Forelimb muscle (tissue), 1 donor: ENCODE measurements around the gene RICTOR. TPM values are rescaled to one million over a fixed set of nuclear protein-coding genes. Genes with fewer than 3 reads are reported as not detected.
A peak's percentile ranks its signal among the peaks of the same experiment; 100 is the strongest.

Experiments
- DNase-seq: peaks from one replicate; pipeline ENCODE4 v3.0.0-alpha.2; 2013; ENCODE audit warnings: low read depth
- polyA plus RNA-seq: library from polyadenylated mRNA; unstranded; fragments of 120-200 nt; gene quantifications from one replicate; pipeline ENCODE4 v1.2.1, GENCODE V29; 2013; ENCODE audit not compliant: insufficient read length

Gene RICTOR, protein sequence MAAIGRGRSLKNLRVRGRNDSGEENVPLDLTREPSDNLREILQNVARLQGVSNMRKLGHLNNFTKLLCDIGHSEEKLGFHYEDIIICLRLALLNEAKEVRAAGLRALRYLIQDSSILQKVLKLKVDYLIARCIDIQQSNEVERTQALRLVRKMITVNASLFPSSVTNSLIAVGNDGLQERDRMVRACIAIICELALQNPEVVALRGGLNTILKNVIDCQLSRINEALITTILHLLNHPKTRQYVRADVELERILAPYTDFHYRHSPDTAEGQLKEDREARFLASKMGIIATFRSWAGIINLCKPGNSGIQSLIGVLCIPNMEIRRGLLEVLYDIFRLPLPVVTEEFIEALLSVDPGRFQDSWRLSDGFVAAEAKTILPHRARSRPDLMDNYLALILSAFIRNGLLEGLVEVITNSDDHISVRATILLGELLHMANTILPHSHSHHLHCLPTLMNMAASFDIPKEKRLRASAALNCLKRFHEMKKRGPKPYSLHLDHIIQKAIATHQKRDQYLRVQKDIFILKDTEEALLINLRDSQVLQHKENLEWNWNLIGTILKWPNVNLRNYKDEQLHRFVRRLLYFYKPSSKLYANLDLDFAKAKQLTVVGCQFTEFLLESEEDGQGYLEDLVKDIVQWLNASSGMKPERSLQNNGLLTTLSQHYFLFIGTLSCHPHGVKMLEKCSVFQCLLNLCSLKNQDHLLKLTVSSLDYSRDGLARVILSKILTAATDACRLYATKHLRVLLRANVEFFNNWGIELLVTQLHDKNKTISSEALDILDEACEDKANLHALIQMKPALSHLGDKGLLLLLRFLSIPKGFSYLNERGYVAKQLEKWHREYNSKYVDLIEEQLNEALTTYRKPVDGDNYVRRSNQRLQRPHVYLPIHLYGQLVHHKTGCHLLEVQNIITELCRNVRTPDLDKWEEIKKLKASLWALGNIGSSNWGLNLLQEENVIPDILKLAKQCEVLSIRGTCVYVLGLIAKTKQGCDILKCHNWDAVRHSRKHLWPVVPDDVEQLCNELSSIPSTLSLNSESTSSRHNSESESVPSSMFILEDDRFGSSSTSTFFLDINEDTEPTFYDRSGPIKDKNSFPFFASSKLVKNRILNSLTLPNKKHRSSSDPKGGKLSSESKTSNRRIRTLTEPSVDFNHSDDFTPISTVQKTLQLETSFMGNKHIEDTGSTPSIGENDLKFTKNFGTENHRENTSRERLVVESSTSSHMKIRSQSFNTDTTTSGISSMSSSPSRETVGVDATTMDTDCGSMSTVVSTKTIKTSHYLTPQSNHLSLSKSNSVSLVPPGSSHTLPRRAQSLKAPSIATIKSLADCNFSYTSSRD (N-terminal part only)
- 17.1 TPM for polyA plus RNA-seq

DNA sequence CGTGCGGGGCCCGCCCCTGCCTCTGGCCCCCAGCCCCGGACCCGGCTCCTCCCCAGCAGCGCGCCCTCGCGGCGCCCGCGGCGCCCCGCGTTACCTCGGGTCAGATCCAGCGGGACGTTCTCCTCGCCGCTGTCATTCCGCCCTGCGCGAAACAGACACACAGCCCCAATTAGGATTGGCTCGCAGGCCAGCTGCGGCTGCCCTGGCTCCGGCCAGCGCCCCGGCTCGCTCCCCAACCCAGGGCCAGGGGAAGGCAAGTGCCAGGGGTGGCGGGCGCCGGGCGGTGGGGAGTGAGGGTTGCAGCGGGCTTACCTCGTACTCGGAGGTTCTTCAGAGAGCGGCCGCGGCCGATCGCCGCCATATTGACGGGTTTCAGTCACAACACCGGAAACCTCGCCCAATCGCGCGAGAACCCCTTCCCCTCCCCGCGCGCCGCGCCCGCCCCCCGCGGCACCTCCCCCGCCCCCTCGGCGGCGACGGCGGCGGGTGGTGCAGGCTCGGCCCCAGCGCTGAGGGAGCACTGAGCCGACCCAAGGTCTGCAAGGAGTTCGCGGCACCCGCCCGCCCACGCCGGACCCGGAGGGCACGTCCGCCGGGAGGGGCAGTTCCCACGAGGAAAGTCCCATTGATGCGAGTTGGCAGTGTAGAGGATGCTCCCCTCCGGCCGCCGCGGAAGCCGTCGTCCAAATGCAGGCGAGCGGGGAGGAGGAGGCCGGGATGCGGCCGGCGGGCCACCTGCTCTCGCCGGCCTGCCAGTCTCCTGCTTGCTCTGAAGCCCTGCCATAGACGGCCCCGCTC, at the start of gene RICTOR:
RICTOR (minus strand) TSS at position 383 of the 798 bp plus-strand sequence; CDS start at position 361, 22 bp downstream.
- DNase-seq: peak; percentile 70

- no peak for DNase-seq
These were observed 47.7 kb upstream of the RICTOR start for GRCh38 chr5:39121922-39122321.

DNA sequence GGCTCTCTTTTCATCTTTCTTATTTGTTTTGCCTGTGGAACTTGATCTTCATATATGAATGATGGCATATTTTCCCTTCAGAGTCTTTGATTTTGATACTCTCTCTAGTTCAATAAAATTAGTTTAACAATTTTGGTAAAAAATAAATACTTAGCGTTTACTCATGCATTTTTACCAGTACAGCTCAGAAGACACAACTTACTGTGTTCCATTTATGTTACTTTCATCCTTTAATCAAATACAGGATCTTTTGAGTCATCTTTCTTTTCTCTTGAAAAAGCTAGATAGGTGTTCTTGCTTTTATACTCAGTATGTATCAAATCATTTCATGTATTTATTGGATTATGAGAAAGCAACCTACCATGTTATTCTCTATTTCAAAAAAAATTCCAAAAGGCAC, 47.1 kb upstream of the RICTOR start:
- DNase-seq: no peak

GRCh38 chr5:39120052-39120420, 45.8 kb upstream of the RICTOR start:
- no peak for DNase-seq

- DNase-seq: no peak
These were observed 45.3 kb upstream of the RICTOR start for GRCh38 chr5:39119404-39120051.

DNA sequence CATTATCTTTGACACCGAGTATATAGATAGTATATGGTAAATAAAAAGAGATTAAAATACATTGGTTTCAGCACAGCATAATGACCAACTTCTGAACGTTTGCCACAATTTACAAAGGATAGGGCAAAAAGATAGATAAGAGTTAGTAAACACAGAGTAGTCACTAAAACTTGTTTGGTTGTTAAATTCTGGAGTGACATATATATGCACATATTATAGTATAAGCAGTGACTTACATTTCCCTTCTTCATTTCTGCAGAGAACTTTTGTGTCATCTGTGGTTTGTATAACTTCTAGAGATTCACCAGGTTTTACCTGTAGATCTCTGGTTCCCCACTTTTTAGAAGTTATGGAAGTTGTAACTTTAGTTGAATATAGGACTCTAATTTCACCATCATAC, 44.4 kb upstream of the RICTOR start:
- no peak for DNase-seq

DNA sequence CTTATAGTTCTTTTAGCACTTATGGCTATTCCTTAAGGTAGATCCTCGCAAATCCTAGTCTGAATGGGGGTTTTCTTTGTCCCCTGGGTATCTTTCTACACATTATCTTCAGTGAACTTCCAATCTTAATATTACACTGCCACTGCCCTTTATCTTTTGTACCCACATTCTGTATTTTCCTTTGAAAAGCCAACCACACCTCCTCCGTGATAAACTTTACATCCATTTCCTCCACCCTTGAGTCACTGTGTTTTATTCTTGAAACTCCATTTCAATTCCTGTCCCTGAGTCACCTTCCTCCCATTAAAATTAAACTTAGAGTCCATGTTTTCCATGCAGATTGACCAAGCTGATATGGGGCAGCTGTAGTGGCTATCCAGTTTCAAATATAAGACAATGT, 43.2 kb upstream of the RICTOR start:
- DNase-seq: no peak

DNA sequence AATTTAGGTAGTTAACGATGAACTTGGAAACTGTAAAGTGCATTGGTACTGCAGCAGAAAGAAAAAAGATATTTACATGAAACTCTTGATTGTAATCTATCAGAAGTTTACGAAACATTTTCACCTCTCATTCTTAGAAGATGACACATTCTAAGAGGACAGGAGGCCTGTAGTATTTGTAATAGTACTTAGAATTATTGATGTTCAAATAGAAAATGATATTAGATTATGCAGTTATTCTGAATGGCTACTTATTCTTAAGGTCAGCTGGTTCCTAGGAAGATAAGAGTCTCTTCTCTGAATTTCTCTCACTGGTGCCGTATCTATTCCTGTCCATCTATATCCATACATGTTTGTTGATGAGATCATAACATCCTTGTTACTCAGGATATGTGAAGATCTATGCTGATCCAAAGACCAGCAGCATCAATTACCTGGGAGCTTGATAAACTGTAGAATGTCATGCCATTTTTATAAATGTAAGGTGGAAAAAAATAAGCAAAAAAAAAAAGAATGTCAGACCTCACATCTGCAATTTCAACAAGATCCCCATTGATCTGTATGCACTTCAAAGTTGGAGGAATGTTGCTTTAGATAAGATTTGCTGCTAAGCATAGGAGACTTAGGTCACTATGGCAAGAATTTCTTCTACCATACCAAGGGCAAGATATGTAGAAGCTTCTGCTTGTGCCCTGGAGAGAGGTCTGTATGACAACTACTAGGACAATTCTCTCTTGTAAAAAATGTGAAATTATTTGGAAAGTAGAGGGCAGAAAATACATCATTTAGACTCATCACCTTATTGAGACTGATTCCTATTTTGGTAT, 42.4 kb upstream of the RICTOR start:
- no peak for DNase-seq

GRCh38 chr5:39115644-39116343, 41.6 kb upstream of the RICTOR start:
- DNase-seq: no peak

DNA sequence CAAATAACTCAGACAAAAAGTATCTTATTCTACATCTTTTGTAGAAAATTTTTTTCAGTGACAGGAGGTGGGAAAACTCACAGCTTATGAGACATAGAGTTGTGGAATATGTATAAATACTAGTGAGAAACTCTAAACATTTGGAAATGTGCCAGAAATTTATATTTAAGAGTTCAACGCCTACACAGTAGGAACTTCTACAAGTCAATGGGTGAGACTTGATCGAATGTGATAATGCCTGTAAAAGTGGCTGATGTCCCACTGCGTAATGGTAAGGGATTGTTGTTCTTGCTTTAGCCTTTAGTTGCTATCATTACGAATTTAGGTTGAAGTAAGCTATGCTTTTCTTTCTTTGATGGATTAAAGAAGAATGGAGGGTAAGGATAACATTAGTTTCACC, 40.0 kb upstream of the RICTOR start:
- no peak for DNase-seq

- DNase-seq: no peak
These were observed 39.3 kb upstream of the RICTOR start for GRCh38 chr5:39113354-39113953.

DNA sequence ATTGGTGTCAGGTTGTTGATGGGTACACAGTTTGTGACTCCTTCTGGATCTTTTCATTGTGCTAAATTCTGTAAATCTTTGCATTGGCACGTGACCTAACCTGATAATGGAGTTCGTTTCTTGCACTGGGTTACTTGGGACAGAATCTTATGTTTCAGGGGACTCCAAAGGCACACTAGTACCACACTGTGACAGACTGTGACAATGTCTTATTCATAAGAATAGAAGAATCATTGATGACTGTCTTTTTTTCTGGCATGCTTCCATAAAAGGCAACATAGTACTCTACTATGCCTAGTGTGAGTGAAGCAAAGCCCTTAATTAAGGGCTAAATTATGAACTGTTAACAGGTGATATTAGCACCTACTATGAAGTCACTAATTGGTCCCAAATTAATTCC, 35.4 kb upstream of the RICTOR start:
- DNase-seq: no peak

DNA sequence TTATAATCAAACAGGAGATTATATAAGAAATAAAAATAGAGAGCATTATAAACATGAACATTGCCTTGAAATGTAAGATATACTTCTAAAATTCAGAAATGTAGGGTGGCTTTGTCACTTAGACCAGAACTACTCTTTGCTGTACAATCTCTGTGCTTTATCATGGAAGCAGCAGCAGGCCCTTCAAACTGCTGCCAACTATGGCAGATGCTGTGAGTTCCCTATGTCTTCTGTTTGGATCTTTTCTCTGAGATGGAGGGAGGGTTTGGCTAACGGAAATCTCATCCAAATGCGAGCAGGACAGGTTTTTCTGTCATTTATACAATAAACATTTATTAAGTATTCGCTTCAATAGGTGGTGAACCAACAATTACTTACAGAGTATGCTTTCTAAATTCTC, 34.8 kb upstream of the RICTOR start:
- DNase-seq: no peak

DNA sequence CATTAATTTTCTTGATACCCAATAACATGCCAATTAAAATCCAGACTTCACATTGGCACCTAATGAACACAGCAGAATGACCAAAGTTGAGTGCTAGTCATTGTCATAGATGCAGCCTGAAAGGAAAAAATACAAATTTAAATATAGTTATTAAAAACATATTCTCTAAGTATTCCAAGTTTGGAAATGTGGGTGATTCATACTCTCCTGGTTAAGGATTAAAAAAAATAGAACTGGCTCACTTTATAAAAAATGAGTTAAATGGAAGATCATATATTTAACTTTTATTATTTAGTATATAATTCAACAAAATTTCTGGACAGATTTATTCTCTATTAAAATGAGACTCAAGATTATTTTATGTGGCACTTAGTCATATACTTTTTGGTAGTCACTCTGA, 33.2 kb upstream of the RICTOR start:
- no peak for DNase-seq

DNA sequence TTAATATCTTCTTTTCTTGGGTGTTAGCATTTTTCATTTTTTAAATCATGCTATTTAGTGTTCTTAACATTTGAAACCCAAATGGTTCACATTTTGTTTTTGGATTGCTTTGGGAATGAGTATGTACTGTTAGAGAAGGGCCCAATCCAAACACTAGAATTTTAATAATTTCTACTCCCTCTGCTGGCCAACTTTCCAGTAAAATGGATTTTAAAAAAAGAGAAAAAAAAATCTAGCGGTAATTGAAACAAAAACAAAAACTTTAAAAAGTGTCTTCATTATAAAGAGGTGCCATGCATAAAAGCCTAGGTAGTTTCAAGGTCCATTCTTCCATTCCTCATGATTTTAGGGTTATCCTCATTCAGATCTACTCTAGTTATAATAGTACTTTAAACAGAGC, 32.1 kb upstream of the RICTOR start:
- DNase-seq: no peak

- DNase-seq: no peak
These were observed 30.0 kb upstream of the RICTOR start for GRCh38 chr5:39104221-39104620.

- no peak for DNase-seq
These were observed 28.5 kb upstream of the RICTOR start for GRCh38 chr5:39102684-39103155.

- no peak for DNase-seq
These were observed 26.7 kb upstream of the RICTOR start for GRCh38 chr5:39100851-39101396.
